Mesenchymal stem cell (in vitro differentiated cells and primary cell): Measurements from ENCODE around the gene CYREN.
"Not testable (repeated sequence)": the region's sequence is repeated elsewhere in the genome, so short reads cannot be mapped to it uniquely, and the experiment has no call there.

Experiments
- DNase-seq: peaks from one replicate; pipeline ENCODE4 v3.0.0-alpha.2; 2013
- H2AFZ ChIP-seq: one replicate; pipeline ENCODE4 v1.6.1; 2013; ENCODE audit warnings: low read depth, mild to moderate bottlenecking, control low read depth, inconsistent platforms, low read length, moderate library complexity
- H2AK5ac ChIP-seq: 2 replicates; pipeline ENCODE4 v1.6.1; 2013; ENCODE audit warnings: low read length, moderate library complexity, mild to moderate bottlenecking, inconsistent platforms; ENCODE audit not compliant: severe bottlenecking
- H2BK120ac ChIP-seq: one replicate; pipeline ENCODE4 v1.6.1; 2013; ENCODE audit warnings: low read depth, mild to moderate bottlenecking, inconsistent platforms, low read length, moderate library complexity
- H2BK12ac ChIP-seq, 2 experiments: one replicate each; pipeline ENCODE4 v1.6.1; 2013; ENCODE audit warnings: inconsistent platforms in 2 of 2, low read length in 2 of 2, mild to moderate bottlenecking in 2 of 2, moderate library complexity in 2 of 2, control low read depth in 1 of 2
- H2BK15ac ChIP-seq: one replicate; pipeline ENCODE4 v1.6.1; 2013; ENCODE audit warnings: mild to moderate bottlenecking, low read depth, inconsistent platforms; ENCODE audit not compliant: poor library complexity, severe bottlenecking
- H2BK5ac ChIP-seq: 2 replicates; pipeline ENCODE4 v1.6.1; 2013; ENCODE audit warnings: low read depth, mild to moderate bottlenecking, low read length, control low read depth, inconsistent platforms; ENCODE audit not compliant: poor library complexity, severe bottlenecking
- H3K14ac ChIP-seq, 2 experiments: one replicate each; pipeline ENCODE4 v1.6.1; 2013; ENCODE audit warnings: inconsistent platforms in 2 of 2, low read length in 2 of 2, control low read depth in 1 of 2, mild to moderate bottlenecking in 1 of 2, moderate library complexity in 1 of 2
- H3K18ac ChIP-seq, 2 experiments: one replicate each; pipeline ENCODE4 v1.6.1; 2013; ENCODE audit warnings: inconsistent platforms in 2 of 2, low read length in 2 of 2, control low read depth in 1 of 2, low read depth in 1 of 2, mild to moderate bottlenecking in 1 of 2
- H3K23ac ChIP-seq, 2 experiments: one replicate each; pipeline ENCODE4 v1.6.1; 2013; ENCODE audit warnings: inconsistent platforms in 2 of 2, low read length in 2 of 2, mild to moderate bottlenecking in 2 of 2, moderate library complexity in 2 of 2, control low read depth in 1 of 2
- H3K27ac ChIP-seq: 2 replicates; pipeline ENCODE4 v1.5.1; 2013; ENCODE audit warnings: mild to moderate bottlenecking, moderate library complexity, low read length, control low read depth, inconsistent platforms; ENCODE audit not compliant: poor library complexity, severe bottlenecking
- H3K27me3 ChIP-seq, 2 experiments: 2 replicates each; pipeline versions ENCODE4 v1.6.1 to v1.7.0; 2013; ENCODE audit warnings: low read length in 2 of 2, mild to moderate bottlenecking in 2 of 2, moderate library complexity in 2 of 2, control low read depth in 1 of 2, inconsistent platforms in 1 of 2; ENCODE audit not compliant: control insufficient read depth in 1 of 2, insufficient read depth in 1 of 2
- H3K36me3 ChIP-seq, 2 experiments: 2 replicates each; pipeline versions ENCODE4 v1.6.1 to v1.7.0; 2013; ENCODE audit warnings: low read length in 2 of 2, control low read depth in 1 of 2, inconsistent platforms in 1 of 2, low read depth in 1 of 2, mild to moderate bottlenecking in 1 of 2; ENCODE audit not compliant: insufficient read depth in 2 of 2, control insufficient read depth in 1 of 2
- H3K4ac ChIP-seq, 2 experiments: one replicate each; pipeline ENCODE4 v1.6.1; 2013; ENCODE audit warnings: inconsistent platforms in 2 of 2, low read length in 2 of 2, mild to moderate bottlenecking in 2 of 2, moderate library complexity in 2 of 2, control low read depth in 1 of 2, low read depth in 1 of 2
- H3K4me1 ChIP-seq: 2 replicates; pipeline ENCODE4 v1.6.1; 2013; ENCODE audit warnings: low read depth, low read length, control low read depth; ENCODE audit not compliant: control insufficient read depth, insufficient read depth
- H3K4me2 ChIP-seq: 2 replicates; pipeline ENCODE4 v1.6.1; 2013; ENCODE audit warnings: low read length, mild to moderate bottlenecking, inconsistent platforms; ENCODE audit not compliant: poor library complexity, severe bottlenecking
- H3K4me3 ChIP-seq, 2 experiments: 2 replicates each; pipeline versions ENCODE4 v1.5.1 to v1.7.0; 2013; ENCODE audit warnings: low read length in 2 of 2, mild to moderate bottlenecking in 2 of 2, control low read depth in 1 of 2, low read depth in 1 of 2; ENCODE audit not compliant: insufficient read depth in 1 of 2
- H3K79me1 ChIP-seq: replicated peaks from 2 replicates; pipeline ENCODE4 v1.6.1; 2013; ENCODE audit warnings: mild to moderate bottlenecking, control low read depth, low read length, inconsistent platforms; ENCODE audit not compliant: poor library complexity, severe bottlenecking
- H3K9ac ChIP-seq: 2 replicates; pipeline ENCODE4 v1.7.0; 2013; ENCODE audit warnings: mild to moderate bottlenecking, low read length, moderate library complexity
- H3K9me3 ChIP-seq: 2 replicates; pipeline ENCODE4 v1.7.0; 2013; ENCODE audit warnings: mild to moderate bottlenecking, low read length; ENCODE audit not compliant: control insufficient read depth
- H4K8ac ChIP-seq: one replicate; pipeline ENCODE4 v1.6.1; 2013; ENCODE audit warnings: inconsistent platforms, mild to moderate bottlenecking, low read length, moderate library complexity
- H4K91ac ChIP-seq: one replicate; pipeline ENCODE4 v1.6.1; 2013; ENCODE audit warnings: mild to moderate bottlenecking, low read length, inconsistent platforms
- WGBS: methylation state at CpG from one replicate; pipeline ENCODE4 v1.1.7; 2013; ENCODE audit warnings: mixed read lengths; 5-methylcytosine and 5-hydroxymethylcytosine counted together

CYREN gene

DNA sequence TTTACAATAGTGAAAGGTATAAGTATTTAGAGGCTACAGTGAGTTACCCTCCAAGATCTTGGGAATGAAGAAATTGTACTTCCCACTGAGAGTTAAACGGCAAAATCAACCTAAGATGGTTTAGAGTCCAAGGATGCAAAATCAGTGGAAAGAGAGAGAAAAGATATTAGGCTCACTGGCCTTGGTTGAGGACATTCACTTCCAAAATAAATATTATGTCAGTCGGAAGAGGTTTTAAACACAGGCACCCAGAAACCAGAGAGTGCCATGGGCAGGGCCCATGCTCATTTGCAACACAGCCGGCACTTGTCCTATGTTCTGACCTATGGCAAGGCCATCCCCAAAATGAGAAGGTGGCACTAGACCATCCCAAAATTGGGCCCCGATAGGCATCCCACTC, 44.7 kb upstream of the CYREN start:
- Histone ChIP-seq H2AFZ (no peak overlapping the region), H3K23ac (no peak overlapping the region), H3K4me2 (no peak overlapping the region), H2BK15ac (no peak overlapping the region), H3K18ac (no peak overlapping the region), H3K79me1 (peaks cover 3% of the 10 kb centered on the region), H3K27ac (no peak overlapping the region), H3K9me3 (no peaks in the 10 kb centered on the region), H4K91ac (no peak overlapping the region), H3K4ac (no peak overlapping the region), H2BK12ac (no peak overlapping the region), H3K4me1 (peaks cover 7% of the 10 kb centered on the region), H3K14ac (no peak overlapping the region), H3K9ac (no peak overlapping the region), H3K4me3 (no peak overlapping the region), H3K27me3 (no peaks in the 10 kb centered on the region), H2BK5ac (no peak overlapping the region), H2BK120ac (no peak overlapping the region), H2AK5ac (peak overlapping the region; percentile 89), H3K36me3 (no peaks in the 10 kb centered on the region), H4K8ac (no peak overlapping the region)
- DNase-seq, result no peak
- WGBS, result 93% methylated on average over 4 of the region's 4 CpGs

DNA sequence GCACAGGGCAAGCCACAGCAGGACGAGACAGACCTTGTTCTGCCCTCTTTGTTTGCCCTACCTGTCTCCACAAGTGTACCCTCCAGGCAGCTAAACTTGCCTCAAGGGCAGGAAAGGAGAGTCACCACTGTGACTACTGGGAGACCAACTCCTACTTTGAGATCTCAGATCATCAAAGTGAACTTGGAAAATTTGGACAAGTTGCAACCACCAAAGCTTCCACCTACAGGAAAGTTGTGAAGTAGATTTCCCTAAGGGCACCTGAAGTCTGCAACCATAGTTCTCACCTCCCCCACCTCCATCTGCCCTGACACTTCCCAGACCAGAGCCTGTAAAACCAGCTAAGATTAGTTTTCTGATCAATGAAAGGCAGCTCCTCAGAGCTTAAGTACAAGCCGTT, 43.3 kb upstream of the CYREN start:
- Histone ChIP-seq H3K79me1 (peaks cover 4% of the 10 kb centered on the region), H2AK5ac (peak overlapping the region; percentile 63), H3K27ac (no peak overlapping the region), H3K4me2 (no peak overlapping the region), H2BK5ac (no peak overlapping the region), H3K4me3 (no peak overlapping the region), H3K36me3 (peaks cover 0 to 2% of the 10 kb centered on the region in 2 experiments), H3K9me3 (no peaks in the 10 kb centered on the region), H3K14ac (no peak overlapping the region), H3K4me1 (peaks cover 10% of the 10 kb centered on the region), H2BK12ac (no peak overlapping the region), H3K9ac (no peak overlapping the region), H3K18ac (no peak overlapping the region), H3K27me3 (no peaks in the 10 kb centered on the region), H2BK15ac (no peak overlapping the region), H3K4ac (no peak overlapping the region), H2BK120ac (no peak overlapping the region), H4K8ac (no peak overlapping the region), H3K23ac (no peak overlapping the region), H2AFZ (no peak overlapping the region), H4K91ac (no peak overlapping the region)
- DNase-seq, result no peak
- 43% methylated on average over 2 of the region's 2 CpGs for WGBS

DNA sequence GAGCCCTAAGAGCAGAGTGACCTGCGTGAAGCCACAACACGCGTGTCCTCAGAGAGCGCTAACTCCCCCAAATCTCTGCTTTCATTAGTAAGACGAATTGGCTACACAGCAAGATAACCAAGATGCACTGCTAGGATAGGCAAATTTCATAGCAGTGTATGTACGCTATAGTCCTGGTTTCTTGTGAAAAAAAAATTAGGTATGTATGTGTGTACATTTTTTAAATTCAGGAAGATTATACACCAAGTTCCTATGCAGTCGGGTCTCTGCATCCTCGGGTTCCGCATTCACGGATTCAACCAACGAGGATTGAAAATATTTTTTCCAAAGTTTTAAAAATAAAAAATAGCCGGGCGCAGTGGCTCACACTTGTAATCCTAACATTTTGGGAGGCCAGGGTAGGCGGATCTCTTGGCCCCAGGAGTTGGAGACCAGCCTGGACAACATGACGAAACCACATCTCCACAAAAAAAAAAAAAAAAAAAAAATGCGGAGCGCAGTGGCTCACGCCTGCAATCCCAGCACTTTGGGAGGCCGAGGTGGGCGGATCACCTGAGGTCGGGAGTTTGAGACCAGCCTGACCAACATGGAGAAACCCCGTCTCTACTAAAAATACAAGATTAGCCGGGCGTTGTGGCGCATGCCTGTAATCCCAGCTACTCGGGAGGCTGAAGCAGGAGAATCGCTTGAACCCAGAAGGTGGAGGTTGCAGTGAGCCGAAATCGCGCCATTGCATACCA, 41.6 kb upstream of the CYREN start:
- not testable (repeated sequence) for H3K23ac ChIP-seq, DNase-seq, H3K27me3 ChIP-seq, H3K79me1 ChIP-seq, H3K9me3 ChIP-seq, H2AK5ac ChIP-seq, H2BK120ac ChIP-seq
- Histone ChIP-seq H3K4ac (peak overlapping the region; percentile 63 to 81), H2AFZ (peak overlapping the region; percentile 99), H3K4me2 (peak overlapping the region; percentile 75), H3K14ac (peak overlapping the region in 1 of 2 experiments; percentile 78), H2BK15ac (peak overlapping the region; percentile 48), H4K91ac (peak overlapping the region; percentile 89), H3K4me1 (peaks cover 19% of the 10 kb centered on the region), H3K18ac (peak overlapping the region; percentile 79 to 92), H3K4me3 (peak overlapping the region; percentile 74 to 95), H3K27ac (peak overlapping the region; percentile 44), H2BK12ac (peak overlapping the region in 1 of 2 experiments; percentile 84), H3K9ac (peak overlapping the region; percentile 93), H2BK5ac (peak overlapping the region; percentile 46), H4K8ac (peak overlapping the region; percentile 96), H3K36me3 (peaks cover 4 to 18% of the 10 kb centered on the region in 2 experiments)
- WGBS, result 72% methylated on average over 29 of the region's 30 CpGs

DNA sequence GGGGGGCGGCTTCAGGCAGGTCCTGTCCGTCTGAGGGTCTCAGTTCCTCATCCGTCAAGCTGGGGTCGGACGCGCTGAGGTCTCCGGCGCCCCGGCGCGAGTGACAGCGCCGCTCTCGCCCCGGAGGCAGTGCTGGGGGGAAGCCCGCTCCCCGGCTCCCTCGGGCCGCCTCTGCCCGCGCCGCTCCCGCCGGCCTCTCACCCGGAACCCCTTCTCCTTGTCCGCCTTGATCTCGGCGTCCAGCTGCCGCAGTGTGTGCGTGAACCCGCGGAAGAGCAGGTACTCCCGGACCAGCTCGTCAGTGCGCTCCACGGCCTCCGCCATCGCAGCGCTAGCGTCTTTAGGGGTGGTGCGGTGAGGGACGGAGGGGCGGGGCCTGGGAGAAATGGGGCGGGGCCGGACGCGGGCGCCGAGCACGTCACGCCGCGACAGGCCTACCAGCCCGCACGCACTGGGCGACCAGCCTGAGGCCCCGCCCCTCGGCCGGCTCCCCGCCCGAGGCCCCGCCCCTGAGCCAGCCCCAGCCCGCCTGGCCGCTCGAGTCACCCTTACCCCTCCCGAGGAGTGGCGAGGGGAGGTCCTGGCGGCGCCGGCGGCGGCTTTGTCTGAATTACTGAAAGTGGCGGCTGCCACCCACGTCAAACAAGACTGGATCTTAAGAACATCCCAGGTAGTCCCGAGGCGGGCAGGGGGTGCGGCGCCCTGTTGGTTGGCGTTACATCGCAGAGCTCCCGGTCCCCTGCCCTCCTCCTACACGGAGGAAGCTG, 40.9 kb upstream of the CYREN start, which contains the start of gene WDR91:
WDR91 (minus strand) TSS at position 348 of the 767 bp plus-strand sequence; CDS start at position 324, 24 bp downstream.
- peaks cover 4 to 21% of the 10 kb centered on the region in 2 experiments for H3K36me3 ChIP-seq
- H2BK15ac ChIP-seq, result peak within 1 kb of the TSS; percentile 48
- peak within 1 kb of the TSS in 1 of 2 experiments; percentile 53 for H3K23ac ChIP-seq
- H2BK120ac ChIP-seq, result peak within 1 kb of the TSS; percentile 6
- H4K8ac ChIP-seq, result peak within 1 kb of the TSS; percentile 96
- H3K4ac ChIP-seq, result peak within 1 kb of the TSS; percentile 78 to 81
- peak within 1 kb of the TSS; percentile 94 for H3K9ac ChIP-seq
- peaks cover 21% of the 10 kb centered on the region for H3K4me1 ChIP-seq
- peak within 1 kb of the TSS; percentile 77 for H2BK5ac ChIP-seq
- H4K91ac ChIP-seq, result peak within 1 kb of the TSS; percentile 94
- under 1% methylated on average over 68 of the region's 82 CpGs for WGBS
- peak within 1 kb of the TSS; percentile 49 for H2AK5ac ChIP-seq
- H3K9me3 ChIP-seq, result no peaks in the 10 kb centered on the region
- peak within 1 kb of the TSS; percentile 82 for H3K4me2 ChIP-seq
- no peaks in the 10 kb centered on the region for H3K27me3 ChIP-seq
- DNase-seq, result peak; percentile 90
- H2BK12ac ChIP-seq, result peak within 1 kb of the TSS in 1 of 2 experiments; percentile 89
- H3K79me1 ChIP-seq, result peaks cover 4% of the 10 kb centered on the region
- peak within 1 kb of the TSS; percentile 52 for H3K27ac ChIP-seq
- H3K4me3 ChIP-seq, result peak within 1 kb of the TSS; percentile 95 to 97
- peak within 1 kb of the TSS; percentile 79 to 97 for H3K18ac ChIP-seq
- H3K14ac ChIP-seq, result peak within 1 kb of the TSS in 1 of 2 experiments; percentile 79
- peak within 1 kb of the TSS; percentile 99 for H2AFZ ChIP-seq
